Endothelial cell of umbilical vein (primary cell): ENCODE results near the gene TIPIN. TPM values are rescaled to one million over a fixed set of nuclear protein-coding genes. Genes with fewer than 3 reads are reported as not detected.
A peak's percentile ranks its signal among the peaks of the same experiment; 100 is the strongest.

Source experiments
- BruUV-seq: library from RNA; stranded (reverse); fragments of 400-500 nt; replicated peaks from 2 replicates; lab custom pipeline; 2021; lab: Mats Ljungman, UMichigan
- CTCF ChIA-PET: fragments of 300-600, 350-600 bp; sonication (Branson Sonifier 250); formaldehyde crosslinking; loops from one replicate; lab custom pipeline; 2021; ENCODE audit warnings: antibody characterized with exemption, inconsistent platforms; lab: Charles Lee
- POLR2A ChIA-PET: fragments of 300-600, 350-600 bp; sonication (Branson Sonifier 250); formaldehyde crosslinking; loops from one replicate; lab custom pipeline; 2021; ENCODE audit warnings: antibody characterized with exemption, inconsistent platforms; lab: Charles Lee
- DNase-seq: peaks from one replicate; pipeline ENCODE4 v3.0.0-alpha.2; 2011; ENCODE audit warnings: low read depth, low spot score
- FAIRE-seq: peaks from 2 replicates; lab custom pipeline; 2011; peaks lifted over from hg19 to GRCh38; lab: Jason Lieb, UNC
- H2AFZ ChIP-seq: 2 replicates; pipeline ENCODE4 v1.6.0; 2012; ENCODE audit warnings: low read depth, low read length, control low read depth, inconsistent platforms
- H3K27ac ChIP-seq: 2 replicates; pipeline ENCODE4 v1.5.1; 2011; ENCODE audit warnings: low read depth, mild to moderate bottlenecking, control low read depth, low read length, moderate library complexity; ENCODE audit not compliant: insufficient read depth
- H3K27me3 ChIP-seq, 2 experiments: 2 replicates each; pipeline versions ENCODE4 v1.6.0 to v1.6.1; 2011; ENCODE audit warnings: low read length in 2 of 2, mixed read lengths in 1 of 2; ENCODE audit not compliant: control insufficient read depth in 2 of 2, insufficient read depth in 2 of 2
- H3K36me3 ChIP-seq, 2 experiments: 2 replicates in 1 of 2; 3 replicates in 1 of 2; pipeline ENCODE4 v1.5.1; 2011; ENCODE audit warnings: low read length in 2 of 2, mild to moderate bottlenecking in 1 of 2, moderate library complexity in 1 of 2; ENCODE audit not compliant: control insufficient read depth in 2 of 2, insufficient read depth in 2 of 2; ENCODE audit errors: extremely low read depth in 1 of 2
- H3K4me1 ChIP-seq: 3 replicates; pipeline ENCODE4 v1.5.1; 2011; ENCODE audit warnings: mild to moderate bottlenecking, low read length; ENCODE audit not compliant: control insufficient read depth, insufficient read depth; ENCODE audit errors: extremely low read depth
- H3K4me2 ChIP-seq: 2 replicates; pipeline ENCODE4 v1.6.1; 2011; ENCODE audit warnings: low read length, control low read depth, mixed read lengths; ENCODE audit not compliant: insufficient read depth
- H3K4me3 ChIP-seq, 3 experiments: fragments of 200-600 bp in 1 of 3; sonication (generic), shearing (Covaris generic) in 1 of 3; replicated peaks in 1 of 3; 2 replicates each; pipeline ENCODE4 v1.5.1; 2011 to 2016; ENCODE audit warnings: control low read depth in 3 of 3, low read length in 3 of 3, mild to moderate bottlenecking in 2 of 3, inconsistent platforms in 1 of 3, low read depth in 1 of 3, moderate library complexity in 1 of 3; ENCODE audit not compliant: insufficient read depth in 1 of 3
- H3K79me2 ChIP-seq: 2 replicates; pipeline ENCODE4 v1.6.0; 2012; ENCODE audit warnings: low read length, inconsistent platforms; ENCODE audit not compliant: control insufficient read depth, insufficient read depth
- H3K9ac ChIP-seq: replicated peaks from 2 replicates; pipeline ENCODE3; 2011; ENCODE audit warnings: low read length, control low read depth; ENCODE audit not compliant: insufficient read depth; ENCODE audit errors: extremely low read depth
- H3K9me1 ChIP-seq: replicated peaks from 3 replicates; pipeline ENCODE4 v1.6.0; 2011; ENCODE audit warnings: mild to moderate bottlenecking, low read length; ENCODE audit not compliant: control insufficient read depth, insufficient read depth; ENCODE audit errors: extremely low read depth
- H3K9me3 ChIP-seq: replicated peaks from 2 replicates; pipeline ENCODE4 v1.5.1; 2012; ENCODE audit warnings: low read length, inconsistent platforms; ENCODE audit not compliant: control insufficient read depth, insufficient read depth
- H4K20me1 ChIP-seq: replicated peaks from 2 replicates; pipeline ENCODE3; 2011; ENCODE audit warnings: mild to moderate bottlenecking, low read length; ENCODE audit not compliant: control insufficient read depth, insufficient read depth; ENCODE audit errors: extremely low read depth
- CTCF ChIP-seq, 2 donors: IDR thresholded peaks; 1 replicate in 1 of 2; 2 replicates in 1 of 2; pipeline ENCODE4 v1.5.1; 2011; ENCODE audit warnings: low read length in 2 of 2, mild to moderate bottlenecking in 2 of 2, moderate library complexity in 2 of 2, control low read depth in 1 of 2, inconsistent platforms in 1 of 2, low read depth in 1 of 2; ENCODE audit not compliant: insufficient read depth in 1 of 2; ENCODE audit errors: extremely low read depth in 1 of 2
- EZH2 ChIP-seq: IDR thresholded peaks from 2 replicates; pipeline ENCODE4 v1.6.1; 2012; ENCODE audit warnings: borderline replicate concordance, low read depth, mild to moderate bottlenecking, moderate library complexity, low read length, inconsistent platforms; ENCODE audit not compliant: severe bottlenecking
- FOS ChIP-seq: IDR thresholded peaks from 2 replicates; pipeline ENCODE4 v1.6.1; 2011; ENCODE audit warnings: mild to moderate bottlenecking, low read length, moderate library complexity, borderline replicate concordance; ENCODE audit not compliant: insufficient read depth
- GATA2 ChIP-seq: IDR thresholded peaks from 2 replicates; pipeline ENCODE4 v1.7.0; 2011; ENCODE audit warnings: low read depth, mild to moderate bottlenecking, moderate library complexity, mixed read lengths, low read length; ENCODE audit not compliant: insufficient read length, insufficient read depth
- JUN ChIP-seq: IDR thresholded peaks from 2 replicates; pipeline ENCODE4 v1.6.1; 2011; ENCODE audit warnings: borderline replicate concordance, low read depth; ENCODE audit not compliant: insufficient read length, insufficient read depth
- MAX ChIP-seq: IDR thresholded peaks from 2 replicates; pipeline ENCODE4 v1.6.1; 2011; ENCODE audit not compliant: insufficient read depth, insufficient read length
- MYC ChIP-seq: IDR thresholded peaks from one replicate; pipeline ENCODE4 v1.6.1; 2011; ENCODE audit warnings: mild to moderate bottlenecking, low read depth, low read length
- POLR2A ChIP-seq: IDR thresholded peaks from 2 replicates; pipeline ENCODE4 v1.6.1; 2012; ENCODE audit warnings: low read depth, mild to moderate bottlenecking, control low read depth, low read length
- POLR2AphosphoS5 ChIP-seq: IDR thresholded peaks from 2 replicates; pipeline ENCODE4 v1.6.1; 2012; ENCODE audit warnings: low read depth, mild to moderate bottlenecking, control low read depth, low read length, moderate library complexity; ENCODE audit not compliant: insufficient read depth
- dilution Hi-C: fragments of 300-500 bp; cut with MboI; formaldehyde crosslinking; loops from one replicate; pipeline ENCODE4 v1.15.0; 2019; ENCODE audit warnings: low sequenced_read_pairs; ENCODE audit not compliant: extremely low pct_ligation_motif_present
- intact Hi-C: fragments of 100-400 bp; cut with micrococcal nuclease; formaldehyde crosslinking; loops from one replicate; pipeline ENCODE4 v1.10.0; 2022
- polyA plus RNA-seq, 4 experiments: library from polyadenylated mRNA; depleted of rRNA in 3 of 4; stranded (reverse) in 3 of 4; unstranded in 1 of 4; fragments of >200 nt; gene quantifications; 2 replicates each; pipeline versions ENCODE4 v1.2.1 to v1.2.3, GENCODE V29; 2011 to 2012; ENCODE audit warnings: missing spikeins in 1 of 4
- total RNA-seq: library from RNA; stranded (reverse); gene quantifications from 2 replicates; pipeline ENCODE4 v1.2.3, GENCODE V29; 2021

TIPIN gene
- total and polyA plus RNA-seq, 2 donors (not counting 3 experiments of a cell fraction or from before 2014, with no cell fraction given) = 3.6 to 15.4 TPM

- dilution Hi-C loops (no loop called here), intact Hi-C loops (loop anchor here (10.0 kb wide), 1 partner anchor 373 kb away; no protein-coding TSS in a partner anchor)
- no peak overlapping the region for H3K27ac ChIP-seq
- no peak overlapping the region for H3K9ac ChIP-seq
- no peaks in the 10 kb centered on the region for H3K79me2 ChIP-seq
- no peak for TF ChIP-seq FOS
- no peak for TF ChIP-seq GATA2
- no peak for TF ChIP-seq POLR2A
- TF ChIP-seq EZH2 = no peak
- no peak for TF ChIP-seq CTCF (IDR thresholded peaks at IDR 0.05; ENCODE audit: extremely low read depth in 1 of 2, insufficient read depth in 1 of 2, low read depth in 1 of 2, low read length in 2 of 2)
- no peak for TF ChIP-seq JUN
- no peak for TF ChIP-seq POLR2AphosphoS5
- TF ChIP-seq MYC = no peak
- TF ChIP-seq MAX = no peak
- DNase-seq (no peak), FAIRE-seq (peak; percentile 44)
- H4K20me1 ChIP-seq = no peaks in the 10 kb centered on the region
- H3K9me1 ChIP-seq = no peaks in the 10 kb centered on the region
- H3K9me3 ChIP-seq = no peaks in the 10 kb centered on the region
- H3K4me3 ChIP-seq = no peak overlapping the region
- BruUV-seq = no TSS peak
- ChIA-PET POLR2A (no interaction called here), CTCF (interaction anchor here (0.5 to 2.0 kb wide), 7 partner anchors 9 to 677 kb away, joined by 3 to 16 read pairs (median 4); partner anchors contain the start of gene INTS14)
- no peaks in the 10 kb centered on the region for H3K27me3 ChIP-seq
- H2AFZ ChIP-seq = no peak overlapping the region
- H3K36me3 ChIP-seq = no peaks in the 10 kb centered on the region
- H3K4me1 ChIP-seq = peaks cover 7% of the 10 kb centered on the region
- no peak overlapping the region for H3K4me2 ChIP-seq
Measured at GRCh38 chr15:66288093-66288492, 68.4 kb downstream of the TIPIN start.
